AG04449 (cell line): ENCODE results near the gene MGAT5.

Experiments
- CTCF ChIA-PET: fragments of 350-600 bp; formaldehyde crosslinking; extraction: SDS; loops from one replicate; lab custom pipeline; 2021; ENCODE audit warnings: antibody characterized with exemption; lab: Yijun Ruan, JAX
- POLR2A ChIA-PET: fragments of 400-600, 350-600 bp; formaldehyde crosslinking; extraction: SDS; loops from one replicate; lab custom pipeline; 2020; ENCODE audit warnings: antibody characterized with exemption, inconsistent platforms; lab: Yijun Ruan, JAX
- DNase-seq: peaks from one replicate; pipeline ENCODE4 v3.0.0-alpha.2; 2010; ENCODE audit warnings: low read depth, low spot score
- H3K4me3 ChIP-seq: 2 replicates; pipeline ENCODE4 v1.5.1; 2011; ENCODE audit warnings: low read depth, mild to moderate bottlenecking, control low read depth, low read length
- TF ChIP-seq, protein P1 (sequence below): IDR thresholded peaks from one replicate; pipeline ENCODE4 v1.5.1; 2011; ENCODE audit warnings: mild to moderate bottlenecking, moderate library complexity, low read length, control low read depth, inconsistent platforms; ENCODE audit not compliant: insufficient read depth; ENCODE audit errors: missing control alignments

Gene MGAT5

DNA sequence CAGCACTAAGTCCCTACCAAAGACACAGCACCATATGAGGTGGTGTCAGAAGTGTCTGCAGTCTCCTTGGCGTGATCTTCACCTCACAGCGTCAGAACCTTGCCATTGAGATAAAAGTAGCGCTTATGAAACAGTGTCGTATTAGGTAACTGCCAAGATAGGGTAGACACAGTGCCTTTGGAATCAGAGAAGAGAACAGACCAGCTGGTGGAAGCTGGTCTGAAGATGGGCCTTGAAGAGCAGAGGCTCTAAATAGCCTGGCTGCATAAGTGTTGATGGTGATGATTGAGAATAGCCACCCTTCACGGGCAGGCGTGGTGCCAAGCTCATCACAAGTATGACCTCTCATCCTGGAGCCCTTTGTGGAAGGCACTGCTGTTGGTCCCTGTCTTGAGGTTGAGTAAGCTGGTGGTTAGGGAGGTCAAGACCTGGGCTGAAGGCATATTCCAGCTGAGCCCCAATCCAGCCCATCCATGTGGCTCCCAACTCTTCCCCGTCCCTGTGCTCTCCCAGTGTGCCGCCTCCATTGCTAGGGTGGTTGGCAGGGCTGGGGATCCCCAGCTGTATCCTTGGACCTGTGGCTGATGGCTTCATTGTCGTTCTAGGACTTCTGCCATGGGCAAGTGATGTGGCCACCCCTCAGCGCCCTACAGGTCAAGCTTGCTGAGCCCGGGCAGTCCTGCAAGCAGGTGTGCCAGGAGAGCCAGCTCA lies 187.4 kb downstream of the MGAT5 start:
- TF ChIP-seq, protein P1, sequence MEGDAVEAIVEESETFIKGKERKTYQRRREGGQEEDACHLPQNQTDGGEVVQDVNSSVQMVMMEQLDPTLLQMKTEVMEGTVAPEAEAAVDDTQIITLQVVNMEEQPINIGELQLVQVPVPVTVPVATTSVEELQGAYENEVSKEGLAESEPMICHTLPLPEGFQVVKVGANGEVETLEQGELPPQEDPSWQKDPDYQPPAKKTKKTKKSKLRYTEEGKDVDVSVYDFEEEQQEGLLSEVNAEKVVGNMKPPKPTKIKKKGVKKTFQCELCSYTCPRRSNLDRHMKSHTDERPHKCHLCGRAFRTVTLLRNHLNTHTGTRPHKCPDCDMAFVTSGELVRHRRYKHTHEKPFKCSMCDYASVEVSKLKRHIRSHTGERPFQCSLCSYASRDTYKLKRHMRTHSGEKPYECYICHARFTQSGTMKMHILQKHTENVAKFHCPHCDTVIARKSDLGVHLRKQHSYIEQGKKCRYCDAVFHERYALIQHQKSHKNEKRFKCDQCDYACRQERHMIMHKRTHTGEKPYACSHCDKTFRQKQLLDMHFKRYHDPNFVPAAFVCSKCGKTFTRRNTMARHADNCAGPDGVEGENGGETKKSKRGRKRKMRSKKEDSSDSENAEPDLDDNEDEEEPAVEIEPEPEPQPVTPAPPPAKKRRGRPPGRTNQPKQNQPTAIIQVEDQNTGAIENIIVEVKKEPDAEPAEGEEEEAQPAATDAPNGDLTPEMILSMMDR: no peak
- no peak for DNase-seq
- ChIA-PET POLR2A (no interaction called here), CTCF (interaction anchor here (0.5 to 3.9 kb wide), 3 partner anchors 10 to 507 kb away, joined by 3 to 41 read pairs (median 3); no protein-coding TSS in a partner anchor)
- no peak overlapping the region for H3K4me3 ChIP-seq

DNA sequence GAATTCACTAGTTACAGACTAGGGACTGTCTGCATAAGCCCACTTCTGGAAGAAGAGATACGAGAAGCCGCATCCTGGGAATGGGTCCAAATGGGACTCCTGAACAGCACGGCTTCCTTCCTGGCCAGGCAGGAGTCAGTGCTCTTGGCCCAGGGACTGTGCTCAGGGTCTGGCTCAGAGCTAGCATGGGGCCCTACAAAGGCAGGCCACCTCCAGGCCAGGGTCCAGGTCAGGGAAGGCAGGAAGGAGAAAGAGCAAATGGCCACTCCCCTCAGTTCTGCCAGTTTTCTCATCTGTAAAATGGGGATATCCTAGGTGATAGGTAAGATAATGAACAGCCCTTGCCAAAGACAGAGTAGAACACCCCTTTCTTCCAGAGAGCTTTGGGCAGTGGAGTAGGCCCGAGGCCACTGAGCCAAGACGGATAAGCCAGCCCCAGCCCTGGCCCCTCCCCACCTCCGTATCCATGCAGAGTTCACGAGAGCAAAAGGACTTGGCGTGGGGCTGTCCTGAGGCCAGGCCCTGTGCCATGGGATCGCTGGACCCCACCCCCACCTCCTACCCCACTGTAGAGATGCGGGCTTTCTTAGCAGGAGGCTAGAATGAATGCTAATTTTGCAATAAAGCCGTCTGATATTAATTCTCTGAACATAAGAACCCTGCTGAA lies 190.1 kb downstream of the MGAT5 start:
- no peak for DNase-seq
- no peak overlapping the region for H3K4me3 ChIP-seq
- ChIA-PET CTCF (interaction anchor here (1.4 to 3.9 kb wide), 2 partner anchors 8 to 559 kb away, joined by 3 to 41 read pairs; no protein-coding TSS in a partner anchor), POLR2A (no interaction called here)
- TF ChIP-seq, protein P1: no peak

DNA sequence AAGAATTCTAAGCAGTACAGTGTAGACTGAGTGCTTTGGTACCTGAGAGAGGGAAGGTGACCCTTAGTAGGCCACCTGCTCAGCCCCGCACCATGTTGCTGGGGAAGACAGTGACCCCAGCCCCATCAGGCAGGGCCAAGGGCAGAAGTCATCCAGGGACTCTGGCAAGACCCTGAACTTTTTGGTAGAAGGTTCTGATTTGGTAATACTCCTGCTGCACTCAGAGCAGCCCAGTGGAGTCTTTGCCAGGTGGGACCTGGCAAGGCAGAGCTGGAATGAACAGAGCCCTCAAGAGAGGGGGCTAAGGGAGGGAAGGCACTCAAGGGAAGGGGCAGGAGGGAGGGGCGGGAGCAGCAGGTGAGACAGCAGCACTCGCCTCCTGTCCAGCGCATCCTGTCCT lies 191.2 kb downstream of the MGAT5 start:
- TF ChIP-seq, protein P1: no peak
- CTCF ChIA-PET: interaction anchor here (1.4 to 10.8 kb wide), 5 partner anchors 9 to 560 kb away, joined by 3 to 154 read pairs (median 68); no protein-coding TSS in a partner anchor
- H3K4me3 ChIP-seq: no peak overlapping the region
- POLR2A ChIA-PET: no interaction called here
- no peak for DNase-seq

DNA sequence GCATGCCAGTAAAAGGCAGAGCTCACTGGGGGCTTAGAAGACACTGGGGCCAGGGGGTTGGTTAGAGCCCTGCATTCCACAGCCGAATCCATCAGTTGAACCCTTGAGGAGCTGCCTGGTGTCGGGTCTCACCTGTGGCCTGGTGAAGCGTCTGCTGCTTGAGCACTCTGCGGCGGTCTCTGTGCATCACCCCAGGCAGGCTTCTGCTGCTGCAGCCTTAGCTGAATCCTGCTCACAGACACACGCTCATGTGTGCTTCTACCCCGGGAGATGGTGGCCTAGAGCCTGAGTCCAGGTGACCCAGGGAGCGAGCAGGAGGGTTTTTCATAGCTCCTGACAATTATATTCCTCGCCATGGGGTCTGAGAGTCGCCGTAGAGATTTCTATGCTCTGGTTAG lies 192.1 kb downstream of the MGAT5 start:
- ChIA-PET CTCF (interaction anchor here (0.9 to 10.8 kb wide), 8 partner anchors 9 to 561 kb away, joined by 3 to 154 read pairs (median 7); no protein-coding TSS in a partner anchor), POLR2A (no interaction called here)
- no peak for DNase-seq
- TF ChIP-seq, protein P1: no peak
- no peak overlapping the region for H3K4me3 ChIP-seq

DNA sequence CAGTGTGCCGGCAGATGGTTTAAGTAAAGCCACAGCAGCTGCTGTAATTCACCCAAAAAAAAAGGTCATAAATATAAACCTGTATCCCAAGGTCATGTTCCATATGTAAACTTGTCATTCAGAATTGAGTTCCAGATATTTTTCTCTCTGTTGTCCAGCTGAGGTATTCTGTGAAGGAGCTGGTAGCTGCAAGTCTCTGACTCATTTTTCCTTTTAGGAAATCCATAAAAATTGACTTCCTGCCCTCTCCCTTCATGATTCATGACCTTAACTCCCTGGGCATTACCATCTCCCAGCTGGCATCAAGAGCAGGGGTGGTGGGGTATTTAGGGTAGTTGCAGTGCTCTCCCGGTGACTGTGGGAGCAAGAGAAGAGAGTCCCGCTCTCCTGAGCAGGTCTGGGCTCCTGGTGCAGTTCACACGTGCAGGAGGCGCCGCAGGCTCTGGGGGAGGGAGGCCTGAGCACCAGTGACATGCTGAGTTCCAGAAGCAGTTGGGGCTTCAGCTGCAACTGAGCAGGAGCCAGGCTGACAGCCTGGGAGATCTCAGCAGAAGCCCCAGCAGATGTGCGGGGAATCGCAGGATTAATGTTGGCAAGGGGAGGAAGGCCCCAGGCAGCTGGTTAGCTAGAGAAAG lies 192.6 kb downstream of the MGAT5 start:
- ChIA-PET CTCF (interaction anchor here (0.9 to 10.8 kb wide), 9 partner anchors 10 to 561 kb away, joined by 3 to 154 read pairs (median 6); no protein-coding TSS in a partner anchor), POLR2A (interaction anchor here (1.2 kb wide), 1 partner anchor 74 kb away, joined by 3 read pairs; no protein-coding TSS in a partner anchor)
- no peak overlapping the region for H3K4me3 ChIP-seq
- TF ChIP-seq, protein P1: no peak
- DNase-seq: no peak
